H9 (cell line): ENCODE data around the gene PLCG1. TPM values are rescaled to one million over a fixed set of nuclear protein-coding genes. Genes with fewer than 3 reads are reported as not detected.

Source experiments
- DNase-seq: peaks from one replicate; pipeline ENCODE4 v3.0.0-alpha.2; 2017
- H2AFZ ChIP-seq: one replicate; pipeline ENCODE4 v1.6.1; 2013; ENCODE audit warnings: mild to moderate bottlenecking, low read length, control low read depth, moderate library complexity
- H2AK5ac ChIP-seq: 2 replicates; pipeline ENCODE4 v1.6.1; 2013; ENCODE audit warnings: low read length, control low read depth, mixed read lengths; ENCODE audit not compliant: insufficient read length
- H2BK120ac ChIP-seq: one replicate; pipeline ENCODE4 v1.6.1; 2013; ENCODE audit warnings: low read depth, mild to moderate bottlenecking, low read length, control low read depth, inconsistent platforms; ENCODE audit not compliant: poor library complexity, severe bottlenecking
- H2BK12ac ChIP-seq: 2 replicates; pipeline ENCODE4 v1.6.1; 2013; ENCODE audit warnings: low read length, control low read depth, mixed read lengths, low read depth; ENCODE audit not compliant: insufficient read length
- H2BK15ac ChIP-seq: 2 replicates; pipeline ENCODE4 v1.6.1; 2013; ENCODE audit warnings: low read depth, low read length, control low read depth
- H2BK20ac ChIP-seq: one replicate; pipeline ENCODE4 v1.6.1; 2013; ENCODE audit warnings: low read depth, mild to moderate bottlenecking, low read length, control low read depth, inconsistent platforms; ENCODE audit not compliant: poor library complexity, severe bottlenecking
- H2BK5ac ChIP-seq: 2 replicates; pipeline ENCODE4 v1.6.1; 2013; ENCODE audit warnings: low read length, control low read depth, mixed read lengths; ENCODE audit not compliant: insufficient read length
- H3K14ac ChIP-seq: 2 replicates; pipeline ENCODE4 v1.6.1; 2013; ENCODE audit warnings: low read length, control low read depth; ENCODE audit not compliant: insufficient read depth
- H3K18ac ChIP-seq: 2 replicates; pipeline ENCODE4 v1.6.1; 2013; ENCODE audit warnings: low read depth, mild to moderate bottlenecking, mixed read lengths, low read length, control low read depth; ENCODE audit not compliant: insufficient read length
- H3K23ac ChIP-seq: 2 replicates; pipeline ENCODE4 v1.6.1; 2013; ENCODE audit warnings: low read length, control low read depth, mixed read lengths, low read depth; ENCODE audit not compliant: insufficient read length
- H3K23me2 ChIP-seq: 2 replicates; pipeline ENCODE4 v1.6.1; 2013; ENCODE audit warnings: low read depth, mild to moderate bottlenecking, mixed read lengths, low read length, control low read depth; ENCODE audit not compliant: insufficient read length, poor library complexity, severe bottlenecking
- H3K27ac ChIP-seq: 2 replicates; pipeline ENCODE4 v1.5.1; 2013; ENCODE audit warnings: low read length, control low read depth, mixed read lengths, low read depth; ENCODE audit not compliant: insufficient read length
- H3K27me3 ChIP-seq: 2 replicates; pipeline ENCODE4 v1.6.1; 2013; ENCODE audit warnings: low read length, control low read depth, inconsistent platforms; ENCODE audit not compliant: insufficient read depth
- H3K4ac ChIP-seq: 2 replicates; pipeline ENCODE4 v1.6.1; 2013; ENCODE audit warnings: low read depth, mild to moderate bottlenecking, control low read depth, inconsistent platforms, low read length, moderate library complexity
- H3K4me1 ChIP-seq: 2 replicates; pipeline ENCODE4 v1.6.1; 2013; ENCODE audit warnings: low read length, control low read depth, inconsistent platforms; ENCODE audit not compliant: insufficient read depth
- H3K4me2 ChIP-seq: 2 replicates; pipeline ENCODE4 v1.6.1; 2013; ENCODE audit warnings: low read length, control low read depth, mixed read lengths; ENCODE audit not compliant: insufficient read length, insufficient read depth
- H3K56ac ChIP-seq: 2 replicates; pipeline ENCODE4 v1.6.1; 2013; ENCODE audit warnings: low read depth, mild to moderate bottlenecking, mixed read lengths, low read length, control low read depth; ENCODE audit not compliant: insufficient read length
- H3K79me1 ChIP-seq: 2 replicates; pipeline ENCODE4 v1.6.1; 2013; ENCODE audit warnings: low read depth, mild to moderate bottlenecking, moderate library complexity, low read length, control low read depth, inconsistent platforms; ENCODE audit not compliant: insufficient read depth, poor library complexity, severe bottlenecking
- H3K79me2 ChIP-seq: 2 replicates; pipeline ENCODE4 v1.6.1; 2013; ENCODE audit warnings: low read length, control low read depth, inconsistent platforms; ENCODE audit not compliant: insufficient read depth
- H3K9ac ChIP-seq: 2 replicates; pipeline ENCODE4 v1.6.1; 2013; ENCODE audit warnings: low read length, control low read depth, mixed read lengths; ENCODE audit not compliant: insufficient read length; ENCODE audit errors: extremely low read depth
- H3K9me3 ChIP-seq: one replicate; pipeline ENCODE4 v1.6.1; 2013; ENCODE audit warnings: low read depth, low read length, inconsistent platforms; ENCODE audit not compliant: control insufficient read depth
- H3T11ph ChIP-seq: one replicate; pipeline ENCODE4 v1.6.1; 2013; ENCODE audit warnings: mild to moderate bottlenecking, low read length, control low read depth, inconsistent platforms
- H4K20me1 ChIP-seq: one replicate; pipeline ENCODE4 v1.6.1; 2013; ENCODE audit not compliant: control insufficient read depth, insufficient read length, insufficient read depth
- H4K5ac ChIP-seq: 2 replicates; pipeline ENCODE4 v1.6.1; 2013; ENCODE audit warnings: low read depth, mild to moderate bottlenecking, mixed read lengths, low read length, control low read depth; ENCODE audit not compliant: insufficient read length
- H4K8ac ChIP-seq: replicated peaks from 2 replicates; pipeline ENCODE4 v1.6.1; 2013; ENCODE audit warnings: low read length, control low read depth, mixed read lengths, low read depth; ENCODE audit not compliant: insufficient read length
- H4K91ac ChIP-seq: 2 replicates; pipeline ENCODE4 v1.6.1; 2013; ENCODE audit warnings: low read depth, mild to moderate bottlenecking, moderate library complexity, mixed read lengths, low read length, control low read depth; ENCODE audit not compliant: insufficient read length
- H3K27ac Mint-ChIP-seq, 3 experiments: 2 replicates in 2 of 3; 3 replicates in 1 of 3; pipeline ENCODE4 v1.8.0; 2020 to 2021; ENCODE audit warnings: mixed read lengths in 3 of 3, mild to moderate bottlenecking in 1 of 3, moderate library complexity in 1 of 3
- H3K27me3 Mint-ChIP-seq: 2 replicates; pipeline ENCODE4 v1.8.0; 2021; ENCODE audit warnings: low read depth, mild to moderate bottlenecking, moderate library complexity, mixed read lengths
- H3K36me3 Mint-ChIP-seq, 3 experiments: 2 replicates in 2 of 3; 3 replicates in 1 of 3; pipeline ENCODE4 v1.8.0; 2020 to 2021; ENCODE audit warnings: low read depth in 3 of 3, mixed read lengths in 3 of 3; ENCODE audit not compliant: insufficient read depth in 1 of 3
- H3K4me1 Mint-ChIP-seq, 2 experiments: 2 replicates each; pipeline ENCODE4 v1.8.0; 2020; ENCODE audit warnings: mixed read lengths in 2 of 2
- H3K4me3 Mint-ChIP-seq, 2 experiments: 2 replicates in 1 of 2; 3 replicates in 1 of 2; pipeline ENCODE4 v1.8.0; 2020 to 2021; ENCODE audit warnings: mild to moderate bottlenecking in 2 of 2, mixed read lengths in 2 of 2, moderate library complexity in 1 of 2
- H3K9me3 Mint-ChIP-seq, 2 experiments: 2 replicates in 1 of 2; 3 replicates in 1 of 2; pipeline ENCODE4 v1.8.0; 2020; ENCODE audit warnings: mild to moderate bottlenecking in 2 of 2, mixed read lengths in 2 of 2, moderate library complexity in 1 of 2
- CTCF ChIP-seq: fragments of 200-600 bp; sonication (generic); conservative IDR thresholded peaks from 3 replicates; pipeline ENCODE4 v1.8.0; 2021; ENCODE audit warnings: antibody characterized with exemption, mild to moderate bottlenecking
- WGBS: extraction: QIAGEN DNeasy Blood & Tissue Kit; methylation state at CpG from one replicate; pipeline ENCODE4 v1.1.7; 2013; ENCODE audit warnings: missing lambda C conversion rate, low lambda C conversion rate, mixed read lengths; ENCODE audit not compliant: insufficient read length; ENCODE audit errors: extremely low coverage; 5-methylcytosine and 5-hydroxymethylcytosine counted together
- total RNA-seq: library from RNA; stranded (reverse); gene quantifications from 2 replicates; pipeline ENCODE4 v1.2.1, GENCODE V29; 2021

The PLCG1 gene
- total RNA-seq, 1 experiment from 2014 or later, result 171 TPM

GRCh38 chr20:41175727-41176330 is 38.5 kb downstream of the PLCG1 start:
- Histone ChIP-seq H2BK15ac (no peak overlapping the region), H3K79me1 (no peaks in the 10 kb centered on the region), H3K79me2 (no peaks in the 10 kb centered on the region), H4K20me1 (no peaks in the 10 kb centered on the region), H3T11ph (no peak overlapping the region), H2BK12ac (no peak overlapping the region), H3K4me2 (no peak overlapping the region), H3K9me3 (no peaks in the 10 kb centered on the region), H2AK5ac (no peak overlapping the region), H4K5ac (no peak overlapping the region), H3K4me1 (peaks cover 3% of the 10 kb centered on the region; the same call in 1 of the 2 replicates), H2BK20ac (no peak overlapping the region), H3K23me2 (no peaks in the 10 kb centered on the region), H3K23ac (no peak overlapping the region), H3K27me3 (no peaks in the 10 kb centered on the region), H3K4ac (no peak overlapping the region), H2AFZ (no peak overlapping the region), H3K14ac (no peak overlapping the region), H2BK5ac (no peak overlapping the region), H3K18ac (no peak overlapping the region), H4K8ac (no peak overlapping the region), H3K56ac (no peak overlapping the region), H4K91ac (no peak overlapping the region), H3K27ac (no peak overlapping the region), H3K9ac (no peak overlapping the region), H2BK120ac (no peak overlapping the region)
- Mint-ChIP-seq H3K27ac (peak overlapping the region in 1 of 3 experiments; percentile 73; a peak in 1 of 7 replicates), H3K36me3 (peaks cover 31 to 73% (median 52%) of the 10 kb centered on the region in 3 experiments; a peak in 6 of 7 replicates), H3K9me3 (no peaks in the 10 kb centered on the region), H3K27me3 (no peaks in the 10 kb centered on the region), H3K4me3 (no peak overlapping the region), H3K4me1 (peaks cover 26 to 38% of the 10 kb centered on the region in 2 experiments)
- DNase-seq, result peak; percentile 4
- no peak for TF ChIP-seq CTCF
- WGBS, result no CpG with 5 or more reads among the region's 7 CpGs
